GM21717 (cell line): Measurements from ENCODE around the gene ATF2.
A peak's percentile ranks its signal among the peaks of the same experiment; 100 is the strongest.
"Not testable (repeated sequence)": the region's sequence is repeated elsewhere in the genome, so short reads cannot be mapped to it uniquely, and the experiment has no call there.

ENCODE experiments used
- ATAC-seq: cut with Tn5 transposase; IDR thresholded peaks from one replicate; pipeline ENCODE4 v1.9.1; 2021; ENCODE audit warnings: mild to moderate bottlenecking, moderate library complexity; ENCODE audit not compliant: unreplicated experiment

The ATF2 gene

GRCh38 chr2:175166216-175166824 lies 1.7 kb downstream of the ATF2 start:
- ATAC-seq = no peak

- no peak for ATAC-seq
Measured at GRCh38 chr2:175164235-175164634, 3.8 kb downstream of the ATF2 start.

- no peak for ATAC-seq
Measured at GRCh38 chr2:175158894-175159293, 9.1 kb downstream of the ATF2 start.

GRCh38 chr2:175156534-175156933 lies 11.5 kb downstream of the ATF2 start:
- ATAC-seq = no peak

- peak; percentile 74 for ATAC-seq
Measured at GRCh38 chr2:175154661-175155082, 13.3 kb downstream of the ATF2 start.

- peak; percentile 85 for ATAC-seq
Measured at GRCh38 chr2:175152242-175152641, 15.8 kb downstream of the ATF2 start.

GRCh38 chr2:175151791-175152190 lies 16.2 kb downstream of the ATF2 start:
- no peak for ATAC-seq

GRCh38 chr2:175147186-175147585 lies 20.8 kb downstream of the ATF2 start:
- ATAC-seq = no peak

- no peak for ATAC-seq
Measured at GRCh38 chr2:175143678-175144077, 24.3 kb downstream of the ATF2 start.

- no peak for ATAC-seq
Measured at GRCh38 chr2:175143191-175143590, 24.8 kb downstream of the ATF2 start.

GRCh38 chr2:175140332-175140731 lies 27.7 kb downstream of the ATF2 start:
- ATAC-seq = no peak

GRCh38 chr2:175137793-175138192 lies 30.2 kb downstream of the ATF2 start:
- no peak for ATAC-seq

- peak; percentile 80 for ATAC-seq
Measured at GRCh38 chr2:175136334-175137215, 31.4 kb downstream of the ATF2 start.

GRCh38 chr2:175135862-175136261 lies 32.1 kb downstream of the ATF2 start:
- ATAC-seq = no peak

GRCh38 chr2:175135177-175135576 lies 32.8 kb downstream of the ATF2 start:
- no peak for ATAC-seq

GRCh38 chr2:175131252-175131651 lies 36.8 kb downstream of the ATF2 start:
- no peak for ATAC-seq

- no peak for ATAC-seq
Measured at GRCh38 chr2:175126661-175127060, 41.3 kb downstream of the ATF2 start.

GRCh38 chr2:175123254-175123653 lies 44.7 kb downstream of the ATF2 start:
- no peak for ATAC-seq

GRCh38 chr2:175111200-175111657 lies 56.8 kb downstream of the ATF2 start:
- no peak for ATAC-seq

GRCh38 chr2:175108091-175108490 lies 59.9 kb downstream of the ATF2 start:
- ATAC-seq = not testable (repeated sequence)

- ATAC-seq = no peak
Measured at GRCh38 chr2:175107146-175107545, 60.9 kb downstream of the ATF2 start.

GRCh38 chr2:175103191-175103590 lies 64.8 kb downstream of the ATF2 start:
- no peak for ATAC-seq
